CD4-positive, alpha-beta T cell treated with Interferon alpha-2 for 1 hour (primary cell): ENCODE data around the gene PTPRCAP.

Source experiments
- DNase-seq, 2 donors: peaks; one replicate each; pipeline ENCODE4 v3.0.0-alpha.2; 2020 to 2022

PTPRCAP gene

GRCh38 chr11:67465189-67465510, 27.7 kb upstream of the PTPRCAP start:
- DNase-seq, result no peak

GRCh38 chr11:67464411-67465188, 27.1 kb upstream of the PTPRCAP start:
- DNase-seq, result peak; percentile 95 to 97

- DNase-seq, result peak in 1 of 2 donors; percentile 61
Observed at GRCh38 chr11:67463680-67464410, 26.4 kb upstream of the PTPRCAP start.

GRCh38 chr11:67463186-67463585, 25.7 kb upstream of the PTPRCAP start:
- DNase-seq, result no peak

GRCh38 chr11:67458266-67458665, 20.8 kb upstream of the PTPRCAP start:
- no peak for DNase-seq

- DNase-seq, result no peak
Observed at GRCh38 chr11:67457453-67457852, 20.0 kb upstream of the PTPRCAP start.

- no peak for DNase-seq
Observed at GRCh38 chr11:67456068-67456705, 18.7 kb upstream of the PTPRCAP start.

- no peak for DNase-seq
Observed at GRCh38 chr11:67455054-67455453, 17.6 kb upstream of the PTPRCAP start, which contains the start of gene CABP4. Gene CABP4, plus strand, starts transcription at chr11:67455354. Its CDS starts 70 bp downstream, at chr11:67455424.

GRCh38 chr11:67453816-67454732, 16.6 kb upstream of the PTPRCAP start:
- no peak for DNase-seq

- DNase-seq, result no peak
Observed at GRCh38 chr11:67452141-67452952, 14.9 kb upstream of the PTPRCAP start, which contains the start of gene GPR152. Gene GPR152, minus strand, starts transcription at chr11:67452729. Its CDS starts 5 bp downstream, at chr11:67452724.

GRCh38 chr11:67451658-67451976, 14.1 kb upstream of the PTPRCAP start:
- no peak for DNase-seq

GRCh38 chr11:67450796-67451657, 13.5 kb upstream of the PTPRCAP start:
- DNase-seq, result no peak

GRCh38 chr11:67449116-67449844, 11.8 kb upstream of the PTPRCAP start:
- DNase-seq, result no peak

- DNase-seq, result no peak
Observed at GRCh38 chr11:67448220-67448609, 10.7 kb upstream of the PTPRCAP start.

- no peak for DNase-seq
Observed at GRCh38 chr11:67445515-67445914, 8.0 kb upstream of the PTPRCAP start.

GRCh38 chr11:67442504-67443404, 5.3 kb upstream of the PTPRCAP start:
- no peak for DNase-seq

- peak in 1 of 2 donors; percentile 45 for DNase-seq
Observed at GRCh38 chr11:67441731-67442351, 4.4 kb upstream of the PTPRCAP start.

GRCh38 chr11:67441098-67441563, 3.6 kb upstream of the PTPRCAP start:
- peak in 1 of 2 donors; percentile 27 for DNase-seq
